Spleen (tissue), 11 donors: ENCODE measurements around the gene FRMD4A. TPM values are rescaled to one million over a fixed set of nuclear protein-coding genes. Genes with fewer than 3 reads are reported as not detected.
A peak's percentile ranks its signal among the peaks of the same experiment; 100 is the strongest.

ENCODE experiments used
- DNase-seq: peaks from one replicate; pipeline ENCODE4 v3.0.0-alpha.2; 2020
- H3K27ac ChIP-seq, 8 donors: fragments of 200-600 bp; sonication (generic) in 7 of 8; 1 replicate in 4 of 8; 2 replicates in 4 of 8; pipeline versions ENCODE4 v1.5.0 to v1.8.0; 2016 to 2021; ENCODE audit warnings: inconsistent platforms in 4 of 8, mild to moderate bottlenecking in 4 of 8, moderate library complexity in 1 of 8
- H3K27me3 ChIP-seq, 7 donors: fragments of 200-600 bp; sonication (generic) in 6 of 7; replicated peaks in 1 of 7; 1 replicate in 4 of 7; 2 replicates in 3 of 7; pipeline versions ENCODE4 v1.5.0 to v1.8.0; 2016 to 2021; ENCODE audit warnings: inconsistent platforms in 3 of 7, mild to moderate bottlenecking in 1 of 7
- H3K36me3 ChIP-seq, 6 donors: fragments of 200-600 bp; sonication (generic) in 5 of 6; 1 replicate in 4 of 6; 2 replicates in 2 of 6; pipeline versions ENCODE4 v1.5.0 to v1.8.0; 2016 to 2021; ENCODE audit warnings: inconsistent platforms in 2 of 6
- H3K4me1 ChIP-seq, 6 donors: fragments of 200-600 bp; sonication (generic) in 5 of 6; 1 replicate in 3 of 6; 2 replicates in 3 of 6; pipeline versions ENCODE4 v1.5.0 to v1.8.0; 2016 to 2021; ENCODE audit warnings: inconsistent platforms in 3 of 6
- H3K4me3 ChIP-seq, 8 donors: fragments of 200-600 bp; sonication (generic) in 7 of 8; 1 replicate in 4 of 8; 2 replicates in 4 of 8; pipeline versions ENCODE4 v1.5.0 to v1.8.0; 2016 to 2021; ENCODE audit warnings: inconsistent platforms in 4 of 8, mild to moderate bottlenecking in 4 of 8, moderate library complexity in 2 of 8
- H3K9me3 ChIP-seq, 8 donors: fragments of 200-600 bp; sonication (generic) in 7 of 8; 1 replicate in 4 of 8; 2 replicates in 4 of 8; pipeline versions ENCODE4 v1.5.0 to v1.8.0; 2016 to 2021; ENCODE audit warnings: inconsistent platforms in 4 of 8
- POLR2A ChIP-seq, 3 donors: fragments of 450-650 bp; IDR thresholded peaks; one replicate each; pipeline ENCODE4 v1.5.1; 2017; ENCODE audit warnings: antibody characterized with exemption in 3 of 3, mild to moderate bottlenecking in 1 of 3
- POLR2AphosphoS5 ChIP-seq, 3 donors: sonication (generic); formaldehyde crosslinking; IDR thresholded peaks; one replicate each; pipeline ENCODE4 v1.5.1; 2017; ENCODE audit warnings: antibody characterized with exemption in 3 of 3
- WGBS, 5 donors: extraction: QIAGEN DNeasy Blood & Tissue Kit in 3 of 5; methylation state at CpG; one replicate each; pipeline versions ENCODE4 v1.1.5 to v1.1.7; 2013 to 2018; 5-methylcytosine and 5-hydroxymethylcytosine counted together
- intact Hi-C: fragments of 100-400 bp; cut with DNase I; formaldehyde crosslinking; loops from one replicate; pipeline ENCODE4 v1.15.0; 2023; ENCODE audit warnings: low total_unique reads
- polyA plus RNA-seq, 3 donors: library from polyadenylated mRNA; stranded (reverse); fragments of 200-250 nt; gene quantifications; one replicate each; pipeline ENCODE4 v1.2.1, GENCODE V29; 2013
- total RNA-seq, 7 donors: library from RNA; depleted of rRNA in 3 of 7; stranded (reverse); fragments of >200 nt in 3 of 7; fragmentation: NEBNext Ultra II Directional in 4 of 7; extraction: Animal tissue kit (Norgen Biotek cat#: 25700) in 4 of 7; gene quantifications; one replicate each; pipeline versions ENCODE4 v1.1.0 to v1.2.1, GENCODE V29; 2016 to 2021
- TF ChIP-seq, protein P1 (sequence below), 11 experiments: fragments of 200-600 bp in 7 of 11; fragments of 450-650 bp in 4 of 11; sonication (generic) in 4 of 11; IDR thresholded peaks in 8 of 11; conservative IDR thresholded peaks in 3 of 11; 1 replicate in 7 of 11; 2 replicates in 4 of 11; pipeline versions ENCODE4 v1.4.0 to v1.8.0; 2016 to 2021; ENCODE audit warnings: antibody characterized with exemption in 11 of 11, inconsistent platforms in 4 of 11, mild to moderate bottlenecking in 1 of 11
- donor health status: healthy with polysubstance abuse.
- donor health status: DM: no; HTN: no; CAD: no; lungs with moderate emphysema.
- donor health status: DM: no; HTN: no; CAD: no.
- donor health status: Bipolar disorder and iron deficiency.
- donor health status: healthy.
- donor health status: DM: no; HTN: no; CAD: no.
- donor health status: DM: yes; HTN: yes; CAD: no.

Gene FRMD4A
- total and polyA plus RNA-seq, 10 donors, result 9.2 to 141 (median 80.5) TPM

DNA sequence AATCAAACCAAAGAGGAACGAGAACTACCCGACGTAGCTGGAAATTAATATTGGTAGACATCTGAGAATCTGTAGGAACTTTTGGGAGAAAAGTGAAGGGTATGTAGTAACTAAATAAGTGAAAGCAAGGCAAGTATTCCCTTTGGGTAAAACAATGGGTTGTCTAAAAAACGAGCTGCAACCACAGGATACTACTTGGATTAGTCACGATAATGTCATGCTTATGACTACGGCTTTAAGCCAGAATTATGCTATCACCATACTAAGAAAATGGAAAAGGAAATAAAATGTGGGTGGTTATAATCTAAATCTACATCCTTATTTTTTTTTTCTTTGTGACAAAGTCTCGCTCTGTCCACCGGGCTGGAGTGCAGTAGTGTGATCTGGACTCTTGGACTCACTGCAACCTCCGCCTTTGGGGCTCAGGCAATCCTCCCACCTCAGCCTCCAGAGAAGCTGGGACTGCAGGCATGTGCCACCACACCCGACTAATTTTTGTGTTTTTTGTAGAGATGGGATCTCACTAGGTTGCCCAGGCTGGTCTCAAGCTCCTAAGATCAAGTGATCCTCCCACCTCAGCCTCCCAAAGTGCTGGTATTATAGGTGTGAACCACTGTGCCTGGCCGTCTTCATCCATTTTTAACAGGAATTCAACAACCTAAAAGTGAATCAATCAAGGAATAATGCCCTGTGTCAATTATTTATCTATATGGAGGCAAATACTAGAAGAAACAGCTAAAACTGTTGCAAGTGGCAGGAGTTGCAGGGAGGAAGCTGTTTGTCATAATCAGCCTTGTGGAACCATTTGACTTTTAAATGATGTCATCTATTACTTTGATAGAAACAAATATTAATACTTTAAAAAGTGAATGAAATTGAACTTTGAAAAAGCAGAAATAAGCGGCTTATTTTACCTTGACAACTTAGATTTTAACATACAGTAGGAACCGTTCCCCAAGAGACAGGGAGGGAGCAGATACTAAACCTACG lies 554.6 kb downstream of the FRMD4A start:
- H3K27me3 ChIP-seq, result peaks cover 0 to 32% (median 0%) of the 10 kb centered on the region in 7 donors
- no peaks in the 10 kb centered on the region for H3K9me3 ChIP-seq
- no peak for DNase-seq
- intact Hi-C loops, result loop anchor here (2.0 kb wide), 1 partner anchor 115 kb away; no protein-coding TSS in a partner anchor
- H3K27ac ChIP-seq, result peak overlapping the region in 1 of 8 donors; percentile 26
- no peak for TF ChIP-seq POLR2A (IDR thresholded peaks at IDR 0.05)
- TF ChIP-seq, protein P1, sequence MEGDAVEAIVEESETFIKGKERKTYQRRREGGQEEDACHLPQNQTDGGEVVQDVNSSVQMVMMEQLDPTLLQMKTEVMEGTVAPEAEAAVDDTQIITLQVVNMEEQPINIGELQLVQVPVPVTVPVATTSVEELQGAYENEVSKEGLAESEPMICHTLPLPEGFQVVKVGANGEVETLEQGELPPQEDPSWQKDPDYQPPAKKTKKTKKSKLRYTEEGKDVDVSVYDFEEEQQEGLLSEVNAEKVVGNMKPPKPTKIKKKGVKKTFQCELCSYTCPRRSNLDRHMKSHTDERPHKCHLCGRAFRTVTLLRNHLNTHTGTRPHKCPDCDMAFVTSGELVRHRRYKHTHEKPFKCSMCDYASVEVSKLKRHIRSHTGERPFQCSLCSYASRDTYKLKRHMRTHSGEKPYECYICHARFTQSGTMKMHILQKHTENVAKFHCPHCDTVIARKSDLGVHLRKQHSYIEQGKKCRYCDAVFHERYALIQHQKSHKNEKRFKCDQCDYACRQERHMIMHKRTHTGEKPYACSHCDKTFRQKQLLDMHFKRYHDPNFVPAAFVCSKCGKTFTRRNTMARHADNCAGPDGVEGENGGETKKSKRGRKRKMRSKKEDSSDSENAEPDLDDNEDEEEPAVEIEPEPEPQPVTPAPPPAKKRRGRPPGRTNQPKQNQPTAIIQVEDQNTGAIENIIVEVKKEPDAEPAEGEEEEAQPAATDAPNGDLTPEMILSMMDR (IDR thresholded peaks at IDR 0.05 in 8 of 11, conservative IDR thresholded peaks at IDR 0.05 in 3 of 11), result no peak
- TF ChIP-seq POLR2AphosphoS5 (IDR thresholded peaks at IDR 0.05), result no peak
- no peak overlapping the region for H3K4me3 ChIP-seq
- H3K36me3 ChIP-seq, result no peaks in the 10 kb centered on the region
- H3K4me1 ChIP-seq, result peaks cover 0 to 22% (median 6%) of the 10 kb centered on the region in 6 donors
- WGBS, 5 donors, result 83 to 85% (median 84%) methylated on average over 14 of the region's 14 CpGs

DNA sequence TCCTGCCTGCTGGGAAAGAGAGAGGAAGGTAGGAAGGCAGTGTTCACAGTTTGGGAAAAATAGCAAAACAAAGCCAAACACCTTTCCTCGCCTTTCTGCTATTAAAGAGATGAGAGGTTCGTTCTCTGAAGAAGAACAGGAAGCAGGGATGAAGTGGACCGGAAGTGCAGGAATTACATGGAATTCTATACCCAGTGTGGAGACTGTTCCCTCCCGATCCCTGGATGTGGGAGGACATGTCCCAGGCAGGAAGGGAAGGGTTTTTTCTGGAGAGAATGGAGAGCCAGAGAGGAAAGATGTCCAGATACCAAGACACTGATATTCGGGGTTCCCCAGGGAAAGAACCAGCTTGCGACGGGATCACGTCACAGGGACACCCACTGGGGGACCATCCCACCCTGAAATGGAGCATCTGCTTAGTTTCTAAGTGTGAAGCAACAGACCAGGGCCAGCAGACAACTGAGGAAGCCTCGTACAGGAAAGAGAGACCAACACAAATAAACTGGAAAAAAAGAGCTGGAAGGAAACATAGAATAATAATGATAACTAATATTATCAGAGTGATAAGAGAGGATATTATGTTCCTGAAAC lies 556.3 kb downstream of the FRMD4A start:
- H3K4me1 ChIP-seq, result peaks cover 0 to 22% (median 6%) of the 10 kb centered on the region in 6 donors
- no peaks in the 10 kb centered on the region for H3K36me3 ChIP-seq
- H3K4me3 ChIP-seq, result no peak overlapping the region
- intact Hi-C loops, result loop anchor here (2.0 kb wide), 1 partner anchor 114 kb away; no protein-coding TSS in a partner anchor
- 54 to 68% (median 57%) methylated on average over 9 of the region's 9 CpGs for WGBS, 5 donors
- H3K9me3 ChIP-seq, result no peaks in the 10 kb centered on the region
- TF ChIP-seq POLR2AphosphoS5 (IDR thresholded peaks at IDR 0.05), result no peak
- TF ChIP-seq, protein P1 (IDR thresholded peaks at IDR 0.05 in 8 of 11, conservative IDR thresholded peaks at IDR 0.05 in 3 of 11), result no peak
- DNase-seq, result no peak
- H3K27me3 ChIP-seq, result peaks cover 0 to 32% (median 0%) of the 10 kb centered on the region in 7 donors
- peak overlapping the region in 2 of 8 donors; percentile 17 to 21 for H3K27ac ChIP-seq

DNA sequence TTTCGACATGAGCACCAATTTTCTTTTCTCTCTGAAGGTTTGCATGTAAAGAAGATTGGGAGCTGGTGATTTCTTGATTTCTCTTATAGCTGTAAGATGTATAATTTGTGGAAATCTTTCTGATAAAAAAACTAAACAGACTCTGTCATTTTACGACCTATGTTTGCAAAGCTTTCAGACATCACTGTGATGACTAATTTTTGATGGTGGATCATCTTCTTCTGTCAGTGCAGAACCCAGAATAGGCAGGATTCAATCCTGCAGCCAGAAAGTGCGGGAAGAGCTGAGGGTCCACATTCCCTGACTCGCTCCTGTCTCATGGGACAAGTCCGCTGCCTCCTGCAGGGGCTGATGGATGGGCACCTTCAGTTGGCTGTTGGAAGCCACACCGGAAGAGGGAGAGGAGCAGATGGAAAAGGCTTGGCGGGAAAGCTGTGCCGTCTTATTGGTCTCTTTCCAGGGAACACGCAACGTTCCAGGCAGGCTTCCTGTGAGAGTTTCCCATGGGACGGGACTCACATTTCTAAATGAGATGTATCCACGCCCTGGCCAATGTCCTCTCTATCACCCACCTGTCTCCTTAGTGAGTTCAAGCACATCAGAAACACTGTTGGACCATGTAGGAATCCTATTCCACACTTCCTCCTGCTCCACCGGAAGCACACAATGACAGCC lies 557.1 kb downstream of the FRMD4A start:
- Histone ChIP-seq H3K4me3 (no peak overlapping the region), H3K27me3 (peaks cover 0 to 32% (median 0%) of the 10 kb centered on the region in 7 donors), H3K36me3 (no peaks in the 10 kb centered on the region), H3K27ac (no peak overlapping the region), H3K4me1 (peaks cover 0 to 22% (median 6%) of the 10 kb centered on the region in 6 donors), H3K9me3 (no peaks in the 10 kb centered on the region)
- DNase-seq, result no peak
- 75 to 85% (median 82%) methylated on average over 13 of the region's 13 CpGs for WGBS, 5 donors
- TF ChIP-seq, protein P1 (IDR thresholded peaks at IDR 0.05 in 8 of 11, conservative IDR thresholded peaks at IDR 0.05 in 3 of 11), result no peak
- TF ChIP-seq POLR2AphosphoS5 (IDR thresholded peaks at IDR 0.05) (no peak), POLR2A (IDR thresholded peaks at IDR 0.05) (no peak)
- intact Hi-C loops, result loop anchor here (2.0 kb wide), 1 partner anchor 113 kb away; no protein-coding TSS in a partner anchor
